ENCODE results near the gene GALP.
"Not testable (repeated sequence)": the region's sequence is repeated elsewhere in the genome, so short reads cannot be mapped to it uniquely, and the experiment has no call there.

GALP gene

GRCh38 chr19:56199687-56200086 lies 23.9 kb downstream of the GALP start:
- Mint-ChIP-seq H3K27ac (no peak overlapping the region), H3K36me3 (no peaks in the 10 kb centered on the region), H3K27me3 (no peaks in the 10 kb centered on the region), H3K4me3 (no peak overlapping the region), H3K4me1 (no peaks in the 10 kb centered on the region), H3K9me3 (no peaks in the 10 kb centered on the region)

- Mint-ChIP-seq H3K9me3 (no peaks in the 10 kb centered on the region), H3K4me1 (no peaks in the 10 kb centered on the region), H3K36me3 (no peaks in the 10 kb centered on the region), H3K27me3 (no peaks in the 10 kb centered on the region), H3K27ac (no peak within 1 kb of the TSS), H3K4me3 (no peak within 1 kb of the TSS)
Observed at GRCh38 chr19:56201973-56202372, 26.2 kb downstream of the GALP start, which contains the start of gene ZSCAN5C. ZSCAN5C (plus strand) TSS chr19:56202273; CDS start chr19:56205914, 3,641 bp downstream.

GRCh38 chr19:56207581-56207980 lies 31.8 kb downstream of the GALP start:
- not testable (repeated sequence) for H3K27me3 Mint-ChIP-seq, H3K4me3 Mint-ChIP-seq, H3K9me3 Mint-ChIP-seq

GRCh38 chr19:56209091-56209490 lies 33.3 kb downstream of the GALP start:
- peaks cover 4% of the 10 kb centered on the region for H3K27me3 Mint-ChIP-seq

More at GRCh38 chr19:56207581-56207980, 31.8 kb downstream of the GALP start:
- not testable (repeated sequence) for H3K36me3 Mint-ChIP-seq, H3K27ac Mint-ChIP-seq, H3K4me1 Mint-ChIP-seq

GRCh38 chr19:56210036-56210435 lies 34.2 kb downstream of the GALP start:
- H3K27ac Mint-ChIP-seq, H3K4me3 Mint-ChIP-seq, H3K36me3 Mint-ChIP-seq, H3K4me1 Mint-ChIP-seq, H3K9me3 Mint-ChIP-seq, H3K27me3 Mint-ChIP-seq: not testable (repeated sequence)

More at GRCh38 chr19:56209091-56209490, 33.3 kb downstream of the GALP start:
- no peaks in the 10 kb centered on the region for H3K4me1 Mint-ChIP-seq
- H3K27ac Mint-ChIP-seq: no peak overlapping the region
- H3K9me3 Mint-ChIP-seq: no peaks in the 10 kb centered on the region
- H3K4me3 Mint-ChIP-seq: no peak overlapping the region
- no peaks in the 10 kb centered on the region for H3K36me3 Mint-ChIP-seq

- H3K4me3 Mint-ChIP-seq: no peak overlapping the region
- H3K4me1 Mint-ChIP-seq: no peaks in the 10 kb centered on the region
- no peak overlapping the region for H3K27ac Mint-ChIP-seq
- no peaks in the 10 kb centered on the region for H3K9me3 Mint-ChIP-seq
- no peaks in the 10 kb centered on the region for H3K36me3 Mint-ChIP-seq
- peaks cover 10% of the 10 kb centered on the region for H3K27me3 Mint-ChIP-seq
Observed at GRCh38 chr19:56211718-56212117, 35.9 kb downstream of the GALP start.

- Mint-ChIP-seq H3K27ac (no peak overlapping the region), H3K9me3 (no peaks in the 10 kb centered on the region), H3K27me3 (peaks cover 20% of the 10 kb centered on the region), H3K4me1 (peaks cover 3% of the 10 kb centered on the region), H3K36me3 (peaks cover 1% of the 10 kb centered on the region), H3K4me3 (peak overlapping the region; percentile 42)
Observed at GRCh38 chr19:56217039-56217949, 41.5 kb downstream of the GALP start.

- H3K36me3 Mint-ChIP-seq: peaks cover 5% of the 10 kb centered on the region
- H3K4me3 Mint-ChIP-seq: no peak overlapping the region
- peaks cover 17% of the 10 kb centered on the region for H3K27me3 Mint-ChIP-seq
- H3K4me1 Mint-ChIP-seq: peaks cover 3% of the 10 kb centered on the region
- no peak overlapping the region for H3K27ac Mint-ChIP-seq
- H3K9me3 Mint-ChIP-seq: no peaks in the 10 kb centered on the region
Observed at GRCh38 chr19:56218961-56219360, 43.2 kb downstream of the GALP start.

GRCh38 chr19:56221442-56221841 lies 45.6 kb downstream of the GALP start:
- H3K4me3 Mint-ChIP-seq, H3K36me3 Mint-ChIP-seq, H3K9me3 Mint-ChIP-seq, H3K4me1 Mint-ChIP-seq, H3K27ac Mint-ChIP-seq: not testable (repeated sequence)
- H3K27me3 Mint-ChIP-seq: peaks cover 12% of the 10 kb centered on the region

GRCh38 chr19:56221851-56222250 lies 46.0 kb downstream of the GALP start:
- no peak overlapping the region for H3K4me3 Mint-ChIP-seq
- no peak overlapping the region for H3K27ac Mint-ChIP-seq

GRCh38 chr19:56222901-56223300 lies 47.1 kb downstream of the GALP start:
- Mint-ChIP-seq H3K27me3 (peaks cover 9% of the 10 kb centered on the region), H3K9me3 (no peaks in the 10 kb centered on the region), H3K27ac (no peak overlapping the region), H3K4me1 (peaks cover 2% of the 10 kb centered on the region), H3K4me3 (no peak overlapping the region), H3K36me3 (peaks cover 5% of the 10 kb centered on the region)

More at GRCh38 chr19:56221851-56222250, 46.0 kb downstream of the GALP start:
- peaks cover 10% of the 10 kb centered on the region for H3K27me3 Mint-ChIP-seq
- H3K36me3 Mint-ChIP-seq: peaks cover 5% of the 10 kb centered on the region
- H3K9me3 Mint-ChIP-seq: no peaks in the 10 kb centered on the region
- H3K4me1 Mint-ChIP-seq: peaks cover 3% of the 10 kb centered on the region

GRCh38 chr19:56223481-56223880 lies 47.7 kb downstream of the GALP start:
- peaks cover 6% of the 10 kb centered on the region for H3K27me3 Mint-ChIP-seq
- no peak overlapping the region for H3K4me3 Mint-ChIP-seq
- no peak overlapping the region for H3K27ac Mint-ChIP-seq
- peaks cover 5% of the 10 kb centered on the region for H3K36me3 Mint-ChIP-seq
- H3K4me1 Mint-ChIP-seq: no peaks in the 10 kb centered on the region
- H3K9me3 Mint-ChIP-seq: no peaks in the 10 kb centered on the region

Data from activated naive CD4-positive, alpha-beta T cell treated with anti-CD3 and anti-CD28 coated beads, Interleukin-2, amount 50 U/mL, for 24 hours (primary cell).